ENCODE measurements around the gene IL1RAPL2. TPM values are rescaled to one million over a fixed set of nuclear protein-coding genes. Genes with fewer than 3 reads are reported as not detected.
"Not testable (repeated sequence)": the region's sequence is repeated elsewhere in the genome, so short reads cannot be mapped to it uniquely, and the experiment has no call there.

The IL1RAPL2 gene
- total RNA-seq, 2 experiments from 2014 or later: not detected

DNA sequence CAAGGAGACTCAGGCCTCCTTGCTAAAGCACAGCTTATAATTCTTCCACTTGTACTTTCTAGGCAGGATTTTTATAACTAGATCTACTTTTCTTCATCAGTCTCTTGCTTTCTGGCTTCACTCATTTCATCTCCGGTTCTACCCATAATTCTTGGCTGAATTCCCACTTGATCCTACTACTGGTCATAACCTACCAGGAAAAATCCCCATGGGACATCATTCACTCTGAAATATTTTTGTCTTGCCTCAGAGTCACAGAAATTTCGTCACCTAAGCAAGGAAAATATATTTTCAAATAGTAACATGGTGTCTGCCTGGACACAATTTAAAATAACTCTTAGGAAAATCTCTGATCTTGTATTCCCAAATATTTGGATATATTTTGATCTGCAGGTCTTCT, 532.2 kb downstream of the IL1RAPL2 start:
- ATAC-seq (no peak), DNase-seq (no peak)
- Mint-ChIP-seq H3K27me3 (ENCODE audit: low read depth) (no peaks in the 10 kb centered on the region), H3K27ac (no peak overlapping the region), H3K36me3 (ENCODE audit: low read depth) (no peaks in the 10 kb centered on the region), H3K9me3 (ENCODE audit: insufficient read depth) (no peaks in the 10 kb centered on the region), H3K4me1 (ENCODE audit: low read depth) (no peaks in the 10 kb centered on the region), H3K4me3 (no peak overlapping the region)
- ChIA-PET POLR2A (no interaction called here), CTCF (no interaction called here)

DNA sequence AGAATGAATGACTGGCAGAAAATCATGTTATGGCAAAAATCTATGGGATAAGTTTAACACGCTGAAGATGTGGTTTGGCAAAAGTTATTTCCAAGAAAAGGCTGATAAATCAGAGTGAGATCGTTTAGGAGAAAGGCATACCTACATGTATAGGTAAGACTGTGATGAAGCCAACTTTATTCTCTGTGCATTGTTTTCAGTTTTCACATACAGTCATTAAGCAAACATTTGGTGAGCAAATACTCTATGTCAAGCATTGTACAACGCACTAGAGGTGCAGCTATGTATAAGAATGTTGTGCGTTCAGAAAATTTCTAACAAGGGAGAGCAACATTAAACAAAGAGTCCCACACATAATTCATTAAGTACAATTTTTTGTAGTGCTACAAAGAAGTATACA, 532.8 kb downstream of the IL1RAPL2 start:
- Mint-ChIP-seq H3K4me3 (no peak overlapping the region), H3K27me3 (ENCODE audit: low read depth) (no peaks in the 10 kb centered on the region), H3K27ac (no peak overlapping the region), H3K36me3 (ENCODE audit: low read depth) (no peaks in the 10 kb centered on the region), H3K9me3 (ENCODE audit: insufficient read depth) (no peaks in the 10 kb centered on the region), H3K4me1 (ENCODE audit: low read depth) (no peaks in the 10 kb centered on the region)
- CTCF ChIA-PET: no interaction called here
- ATAC-seq (no peak), DNase-seq (no peak)
- POLR2A ChIA-PET: no interaction called here

DNA sequence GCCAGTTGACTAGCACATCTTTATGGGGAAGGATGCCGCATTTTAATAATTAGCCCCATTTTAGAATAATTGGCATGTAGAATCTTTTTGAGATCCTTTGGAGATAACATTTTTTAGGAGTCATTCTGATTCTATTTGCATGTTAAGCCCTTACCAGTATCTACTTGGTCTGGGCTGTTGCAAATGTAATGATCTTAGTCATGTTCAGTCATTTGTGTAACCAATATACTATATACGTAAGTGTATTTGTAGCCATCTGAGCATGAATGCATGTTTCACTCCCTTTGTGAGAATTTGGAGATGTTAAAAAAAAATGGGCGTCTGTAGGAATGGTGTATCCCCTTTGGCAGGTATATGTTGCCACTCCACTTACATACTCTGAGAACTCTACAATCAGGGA, 535.4 kb downstream of the IL1RAPL2 start:
- H3K27ac Mint-ChIP-seq: no peak overlapping the region
- ATAC-seq (no peak), DNase-seq (no peak)
- no peaks in the 10 kb centered on the region for H3K27me3 Mint-ChIP-seq (ENCODE audit: low read depth)
- POLR2A ChIA-PET: no interaction called here
- H3K9me3 Mint-ChIP-seq (ENCODE audit: insufficient read depth): no peaks in the 10 kb centered on the region
- H3K4me3 Mint-ChIP-seq: no peak overlapping the region
- H3K36me3 Mint-ChIP-seq (ENCODE audit: low read depth): no peaks in the 10 kb centered on the region
- CTCF ChIA-PET: no interaction called here
- H3K4me1 Mint-ChIP-seq (ENCODE audit: low read depth): no peaks in the 10 kb centered on the region

DNA sequence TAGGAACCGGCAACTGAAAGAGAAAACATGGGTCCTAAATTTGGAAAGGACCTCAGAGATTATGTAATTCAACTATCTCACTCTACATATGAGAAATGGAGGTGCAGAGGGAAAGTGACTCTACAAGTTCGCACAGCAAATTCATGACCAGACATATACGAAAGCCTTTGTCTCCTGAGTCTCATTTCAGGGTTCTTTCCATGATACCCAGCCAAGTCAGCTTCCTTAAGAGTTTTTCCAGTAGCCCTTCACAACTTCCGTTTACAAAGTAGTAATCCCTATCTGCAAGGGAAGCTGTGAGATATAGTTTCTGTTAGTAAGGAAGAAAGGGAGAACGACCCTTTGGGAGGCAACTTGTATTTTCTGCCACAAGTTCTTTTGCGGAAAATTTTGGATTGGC, 543.9 kb downstream of the IL1RAPL2 start:
- DNase-seq (no peak), ATAC-seq (no peak)
- Mint-ChIP-seq H3K4me1 (ENCODE audit: low read depth) (no peaks in the 10 kb centered on the region), H3K36me3 (ENCODE audit: low read depth) (no peaks in the 10 kb centered on the region), H3K9me3 (ENCODE audit: insufficient read depth) (peaks cover 4% of the 10 kb centered on the region), H3K4me3 (no peak overlapping the region), H3K27ac (no peak overlapping the region), H3K27me3 (ENCODE audit: low read depth) (no peaks in the 10 kb centered on the region)
- ChIA-PET POLR2A (no interaction called here), CTCF (no interaction called here)

DNA sequence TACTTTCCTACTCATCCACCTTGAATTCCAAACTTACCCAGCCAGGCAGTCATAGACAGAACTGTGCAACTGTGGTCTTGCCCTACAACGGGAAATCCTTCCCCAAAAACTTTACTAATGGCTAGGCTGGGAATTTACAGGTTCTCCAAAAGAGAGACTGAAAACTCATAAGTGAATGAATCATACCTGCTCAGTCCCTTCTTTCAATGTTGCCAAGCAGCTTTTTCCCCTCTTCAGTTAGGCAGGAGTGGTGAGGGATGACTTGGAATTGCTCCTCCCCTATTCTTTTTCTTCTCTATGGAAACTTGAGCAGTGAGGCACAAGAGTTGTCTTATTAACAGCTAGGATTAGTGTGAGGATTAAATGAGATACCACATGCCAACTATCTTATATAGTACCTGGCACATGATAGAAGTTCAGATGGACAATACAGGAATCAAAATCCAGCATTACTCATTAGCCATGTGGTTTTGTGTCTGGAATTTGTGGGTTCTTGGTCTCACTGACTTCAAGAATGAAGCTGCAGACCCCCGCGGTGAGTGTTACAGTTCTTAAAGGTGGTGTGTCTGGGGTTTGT, 548.6 kb downstream of the IL1RAPL2 start:
- ChIA-PET POLR2A (no interaction called here), CTCF (no interaction called here)
- H3K27me3 Mint-ChIP-seq (ENCODE audit: low read depth): no peaks in the 10 kb centered on the region
- no peaks in the 10 kb centered on the region for H3K4me1 Mint-ChIP-seq (ENCODE audit: low read depth)
- H3K4me3 Mint-ChIP-seq: no peak overlapping the region
- no peak overlapping the region for H3K27ac Mint-ChIP-seq
- no peak for DNase-seq
- no peaks in the 10 kb centered on the region for H3K36me3 Mint-ChIP-seq (ENCODE audit: low read depth)
- H3K9me3 Mint-ChIP-seq (ENCODE audit: insufficient read depth): no peaks in the 10 kb centered on the region
- ATAC-seq: no peak

DNA sequence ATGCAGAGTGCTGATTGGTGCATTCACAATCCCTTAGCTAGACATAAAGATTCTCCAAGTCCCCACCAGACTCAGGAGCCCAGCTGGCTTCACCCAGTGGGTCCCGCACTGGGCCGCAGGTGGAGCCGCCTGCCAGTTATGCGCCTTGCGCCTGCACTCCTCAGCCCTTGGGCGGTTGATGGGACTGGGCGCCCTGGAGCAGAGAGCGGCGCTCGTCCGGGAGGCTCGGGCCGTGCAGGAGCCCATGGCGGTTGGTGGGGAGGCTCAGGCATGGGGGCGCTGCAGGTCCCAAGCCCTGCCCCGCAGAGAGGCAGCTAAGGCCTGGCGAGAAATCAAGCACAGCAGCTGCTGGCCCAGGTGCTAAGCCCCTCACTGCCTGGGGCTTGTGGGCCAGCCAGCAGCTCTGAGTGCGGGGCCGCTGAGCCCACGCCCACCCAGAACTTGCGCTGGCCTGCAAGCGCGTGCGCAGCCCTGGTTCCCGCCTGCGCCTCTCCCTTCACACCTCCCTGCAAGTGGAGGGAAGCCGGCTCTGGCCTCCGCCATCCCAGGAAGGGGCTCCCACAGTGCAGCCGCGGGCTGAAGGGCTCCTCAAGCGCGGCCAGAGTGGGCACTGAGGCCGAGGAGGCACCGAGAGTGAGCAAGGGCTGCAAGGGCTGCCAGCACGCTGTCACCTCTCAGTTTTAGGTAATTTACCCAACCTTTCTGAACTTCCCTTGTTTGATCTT, 549.8 kb downstream of the IL1RAPL2 start:
- ATAC-seq; POLR2A ChIA-PET; H3K27me3 Mint-ChIP-seq (ENCODE audit: low read depth); H3K9me3 Mint-ChIP-seq (ENCODE audit: insufficient read depth); H3K27ac Mint-ChIP-seq; H3K4me1 Mint-ChIP-seq (ENCODE audit: low read depth); CTCF ChIA-PET; DNase-seq; H3K36me3 Mint-ChIP-seq (ENCODE audit: low read depth); H3K4me3 Mint-ChIP-seq: not testable (repeated sequence)

DNA sequence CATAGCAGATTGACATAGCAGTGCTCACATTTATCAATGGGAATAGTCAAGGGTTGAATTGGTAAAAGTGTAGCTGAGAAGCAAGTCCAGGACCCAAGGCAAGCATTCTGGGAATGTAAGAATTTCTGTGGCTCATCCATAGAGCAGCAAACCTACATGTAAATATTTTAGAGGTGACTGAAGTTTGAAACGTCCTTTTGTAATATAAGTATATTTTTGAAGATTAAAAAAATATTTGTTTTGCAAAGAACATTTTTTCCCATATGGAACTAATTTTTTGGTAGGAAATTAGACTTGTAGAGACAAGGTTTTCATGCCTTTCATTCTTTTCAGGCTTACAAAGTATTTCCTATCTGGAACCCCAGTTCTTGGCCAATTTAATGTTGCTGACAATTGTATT, 550.5 kb downstream of the IL1RAPL2 start:
- Mint-ChIP-seq H3K36me3 (ENCODE audit: low read depth) (no peaks in the 10 kb centered on the region), H3K27me3 (ENCODE audit: low read depth) (no peaks in the 10 kb centered on the region), H3K9me3 (ENCODE audit: insufficient read depth) (no peaks in the 10 kb centered on the region), H3K4me1 (ENCODE audit: low read depth) (no peaks in the 10 kb centered on the region), H3K4me3 (no peak overlapping the region), H3K27ac (no peak overlapping the region)
- POLR2A ChIA-PET: no interaction called here
- CTCF ChIA-PET: no interaction called here
- ATAC-seq: no peak
- no peak for DNase-seq

DNA sequence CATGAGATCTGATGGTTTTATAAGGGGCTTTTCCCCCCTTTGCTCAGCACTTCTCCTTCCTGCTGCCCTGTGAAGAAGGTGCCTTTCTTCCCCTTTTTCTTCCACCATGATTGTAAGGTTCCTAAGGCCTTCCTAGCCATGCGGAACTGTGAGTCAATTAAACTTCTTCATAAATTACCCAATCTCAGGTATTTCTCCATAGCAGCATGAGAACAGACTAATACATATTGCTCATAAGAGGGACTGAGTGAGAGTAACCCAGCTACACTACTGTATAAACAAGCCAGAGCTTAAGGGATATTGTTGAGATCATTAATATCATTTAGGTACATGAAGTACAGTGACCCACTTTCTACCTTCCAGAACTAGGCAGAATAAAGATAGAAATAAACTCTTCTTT, 551.6 kb downstream of the IL1RAPL2 start:
- Mint-ChIP-seq H3K27ac (no peak overlapping the region), H3K4me3 (no peak overlapping the region), H3K36me3 (ENCODE audit: low read depth) (no peaks in the 10 kb centered on the region), H3K9me3 (ENCODE audit: insufficient read depth) (no peaks in the 10 kb centered on the region), H3K4me1 (ENCODE audit: low read depth) (no peaks in the 10 kb centered on the region), H3K27me3 (ENCODE audit: low read depth) (no peaks in the 10 kb centered on the region)
- ChIA-PET POLR2A (no interaction called here), CTCF (no interaction called here)
- no peak for DNase-seq
- ATAC-seq: no peak

DNA sequence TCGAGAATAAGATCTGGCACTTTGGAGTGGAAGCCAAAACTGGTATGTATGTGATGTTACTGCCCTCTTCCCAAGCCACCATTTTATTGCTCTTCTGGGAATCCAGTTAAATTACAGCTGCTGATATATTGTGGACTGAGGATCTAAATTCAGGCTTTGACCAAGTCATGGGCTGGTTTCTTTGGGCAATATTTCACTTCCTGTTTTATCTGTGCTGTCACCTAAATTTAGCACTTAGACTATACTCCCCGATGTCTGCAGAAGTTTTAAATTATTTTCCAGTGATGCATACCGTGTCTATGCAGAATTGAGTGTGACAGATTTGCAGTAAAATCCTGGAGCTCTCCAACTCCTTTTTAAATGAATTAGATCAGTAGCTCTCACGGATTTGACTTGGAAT, 554.5 kb downstream of the IL1RAPL2 start:
- Mint-ChIP-seq H3K4me3 (no peak overlapping the region), H3K36me3 (ENCODE audit: low read depth) (no peaks in the 10 kb centered on the region), H3K27ac (no peak overlapping the region), H3K27me3 (ENCODE audit: low read depth) (no peaks in the 10 kb centered on the region), H3K4me1 (ENCODE audit: low read depth) (no peaks in the 10 kb centered on the region), H3K9me3 (ENCODE audit: insufficient read depth) (no peaks in the 10 kb centered on the region)
- ChIA-PET CTCF (no interaction called here), POLR2A (no interaction called here)
- DNase-seq (no peak), ATAC-seq (no peak)

DNA sequence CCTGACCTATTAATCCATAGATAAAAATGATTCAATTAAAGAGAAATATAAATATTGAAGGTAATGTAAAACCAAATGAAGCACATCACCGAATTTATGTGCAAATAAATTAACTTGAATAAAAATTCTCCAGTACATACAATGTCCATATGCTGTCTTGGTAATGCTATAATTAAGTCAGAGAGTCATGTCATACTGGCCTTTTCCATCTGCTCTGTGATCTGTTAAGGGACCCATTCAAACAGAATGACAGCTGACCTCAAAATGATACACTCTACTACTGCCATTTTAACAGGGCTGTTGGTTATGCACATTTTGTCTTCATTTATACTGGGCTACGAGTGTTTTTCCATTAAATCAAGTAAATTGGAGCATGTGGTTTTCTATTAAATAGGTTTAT, 555.2 kb downstream of the IL1RAPL2 start:
- ATAC-seq (no peak), DNase-seq (no peak)
- Mint-ChIP-seq H3K27ac (no peak overlapping the region), H3K4me3 (no peak overlapping the region), H3K9me3 (ENCODE audit: insufficient read depth) (no peaks in the 10 kb centered on the region), H3K27me3 (ENCODE audit: low read depth) (no peaks in the 10 kb centered on the region), H3K4me1 (ENCODE audit: low read depth) (no peaks in the 10 kb centered on the region), H3K36me3 (ENCODE audit: low read depth) (no peaks in the 10 kb centered on the region)
- POLR2A ChIA-PET: no interaction called here
- CTCF ChIA-PET: no interaction called here

DNA sequence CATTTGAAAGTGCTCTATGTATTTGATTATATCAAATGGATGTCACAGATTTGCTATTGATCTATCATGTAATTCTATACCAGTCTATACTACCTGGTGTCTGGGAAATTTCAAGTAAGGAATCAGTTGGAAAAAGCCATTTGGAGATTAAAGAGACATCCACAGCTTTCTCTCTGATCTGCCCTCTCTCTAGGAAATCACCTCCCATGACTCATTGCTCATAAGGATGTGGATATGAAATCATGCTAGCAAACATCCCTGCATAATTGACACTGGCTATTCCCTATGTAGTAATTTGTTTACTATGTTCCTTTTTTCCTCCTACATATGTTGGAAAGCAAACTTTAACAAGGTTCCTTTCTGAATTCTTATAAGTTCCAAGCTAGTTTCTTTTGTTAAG, 560.2 kb downstream of the IL1RAPL2 start:
- ATAC-seq (no peak), DNase-seq (no peak)
- CTCF ChIA-PET: no interaction called here
- H3K9me3 Mint-ChIP-seq (ENCODE audit: insufficient read depth): no peaks in the 10 kb centered on the region
- no peaks in the 10 kb centered on the region for H3K36me3 Mint-ChIP-seq (ENCODE audit: low read depth)
- no peaks in the 10 kb centered on the region for H3K27me3 Mint-ChIP-seq (ENCODE audit: low read depth)
- H3K4me1 Mint-ChIP-seq (ENCODE audit: low read depth): no peaks in the 10 kb centered on the region
- no peak overlapping the region for H3K27ac Mint-ChIP-seq
- POLR2A ChIA-PET: no interaction called here
- no peak overlapping the region for H3K4me3 Mint-ChIP-seq

DNA sequence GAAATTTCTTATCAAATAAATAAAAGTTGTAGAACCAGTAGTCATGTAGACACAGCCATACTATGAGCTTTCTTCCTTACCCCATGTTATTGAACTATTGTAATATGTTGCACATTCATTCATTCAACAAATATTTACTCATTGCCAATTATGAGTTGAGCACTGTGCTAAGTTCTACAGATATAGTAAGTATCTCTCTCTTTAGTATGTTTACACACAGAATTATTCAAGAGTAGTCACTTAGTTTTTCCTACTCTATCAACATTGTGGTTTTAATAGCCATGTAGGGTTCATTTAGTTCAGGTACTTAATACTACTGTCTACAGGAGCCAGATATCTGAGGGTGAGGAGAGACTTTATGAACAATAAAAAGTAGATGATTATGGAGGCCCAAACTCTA, 568.3 kb downstream of the IL1RAPL2 start:
- POLR2A ChIA-PET: no interaction called here
- ATAC-seq: no peak

DNA sequence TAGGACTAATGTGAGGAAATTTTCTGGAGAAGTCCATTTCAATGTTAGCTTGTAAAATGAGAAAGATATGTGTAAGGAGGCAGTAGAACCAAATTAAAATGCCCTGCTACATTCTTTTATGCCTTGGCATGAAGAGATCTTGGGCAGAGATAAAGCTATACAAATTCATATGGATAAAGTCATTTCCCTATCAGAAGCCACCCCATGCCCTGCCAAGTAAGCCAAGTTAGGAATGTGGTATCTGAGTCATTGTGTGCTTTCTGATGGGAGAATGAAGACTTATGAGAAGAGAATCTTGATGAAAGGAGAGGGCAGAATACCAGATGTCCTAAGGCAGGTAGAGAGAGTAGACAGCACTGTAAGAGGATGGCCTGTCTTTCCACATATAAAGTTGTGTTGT, 570.8 kb downstream of the IL1RAPL2 start:
- DNase-seq (no peak), ATAC-seq (no peak)
- Mint-ChIP-seq H3K27ac (no peak overlapping the region), H3K9me3 (ENCODE audit: insufficient read depth) (no peaks in the 10 kb centered on the region), H3K36me3 (ENCODE audit: low read depth) (no peaks in the 10 kb centered on the region), H3K4me3 (no peak overlapping the region), H3K4me1 (ENCODE audit: low read depth) (no peaks in the 10 kb centered on the region), H3K27me3 (ENCODE audit: low read depth) (no peaks in the 10 kb centered on the region)
- ChIA-PET CTCF (no interaction called here), POLR2A (no interaction called here)

More for the DNA sequence above, 568.3 kb downstream of the IL1RAPL2 start:
- H3K27me3 Mint-ChIP-seq (ENCODE audit: low read depth): no peaks in the 10 kb centered on the region
- no peak overlapping the region for H3K27ac Mint-ChIP-seq
- DNase-seq: no peak
- no peaks in the 10 kb centered on the region for H3K4me1 Mint-ChIP-seq (ENCODE audit: low read depth)
- no peak overlapping the region for H3K4me3 Mint-ChIP-seq
- CTCF ChIA-PET: no interaction called here
- H3K9me3 Mint-ChIP-seq (ENCODE audit: insufficient read depth): no peaks in the 10 kb centered on the region
- H3K36me3 Mint-ChIP-seq (ENCODE audit: low read depth): no peaks in the 10 kb centered on the region
